IPS-11a (cell line): Measurements from ENCODE around the gene CRPPA.
A peak's percentile ranks its signal among the peaks of the same experiment; 100 is the strongest.

Experiments used
- H3K4me3 ChIP-seq: one replicate; pipeline ENCODE4 v1.5.1; 2013; ENCODE audit warnings: low read depth, low read length, control low read depth

CRPPA gene

GRCh38 chr7:16423761-16424160, 2.4 kb upstream of the CRPPA start:
- H3K4me3 ChIP-seq: no peak overlapping the region

DNA sequence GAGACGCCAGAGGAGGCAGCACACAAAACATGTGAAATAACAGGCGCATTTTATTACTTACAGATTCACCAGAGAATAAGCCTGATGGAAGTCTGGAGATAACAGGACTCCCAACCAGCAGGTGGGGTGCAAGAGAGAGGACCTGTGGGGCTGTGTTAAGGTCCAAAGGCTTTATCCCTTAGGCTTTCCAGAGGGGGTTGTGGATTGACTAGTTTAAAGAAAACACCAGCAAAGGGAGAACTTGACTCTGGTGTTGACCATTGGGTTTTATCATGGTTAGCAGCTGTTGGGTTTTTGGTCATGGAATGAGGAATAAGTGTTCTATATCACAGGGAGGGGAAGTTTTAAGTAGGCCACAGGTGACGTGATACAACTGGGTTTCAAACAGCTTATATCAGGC, 1.6 kb upstream of the CRPPA start:
- no peak overlapping the region for H3K4me3 ChIP-seq

GRCh38 chr7:16422103-16422435, 731 bp upstream of the CRPPA start:
- H3K4me3 ChIP-seq: no peak overlapping the region

DNA sequence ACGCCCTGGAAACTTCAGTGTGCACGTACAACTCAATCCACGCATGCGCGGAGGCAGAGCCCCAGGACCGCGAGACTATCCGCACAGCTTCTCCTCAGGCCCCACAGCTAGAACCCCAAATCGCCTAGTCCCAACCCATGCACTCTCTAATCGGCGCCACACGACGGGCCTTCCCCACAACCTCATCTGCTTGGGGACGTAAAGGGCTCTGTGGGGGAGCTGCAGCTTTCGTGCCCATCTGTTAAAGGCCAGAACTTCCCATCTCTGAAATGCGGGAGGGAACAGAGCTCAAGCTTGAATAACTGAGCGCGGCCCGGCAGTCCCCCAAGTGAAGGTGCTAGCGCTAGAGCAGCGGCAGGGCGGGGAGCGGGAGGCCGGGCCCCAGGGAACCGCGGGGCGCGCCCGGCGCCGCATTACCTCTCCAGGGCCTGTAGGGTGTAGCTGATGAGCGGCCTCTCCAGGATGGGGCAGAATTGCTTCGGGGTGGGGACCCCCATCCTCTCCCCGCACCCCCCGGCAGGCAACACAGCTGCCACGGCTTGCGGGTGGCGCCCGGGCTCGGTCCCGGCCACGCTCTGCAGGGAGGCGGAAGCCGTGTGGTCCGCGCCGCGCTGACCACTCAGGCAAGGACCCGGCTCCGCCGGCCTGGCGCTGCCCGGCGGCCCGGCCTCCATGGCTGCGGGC, 547 bp downstream of the CRPPA start:
- H3K4me3 ChIP-seq: peak overlapping the region; percentile 56

DNA sequence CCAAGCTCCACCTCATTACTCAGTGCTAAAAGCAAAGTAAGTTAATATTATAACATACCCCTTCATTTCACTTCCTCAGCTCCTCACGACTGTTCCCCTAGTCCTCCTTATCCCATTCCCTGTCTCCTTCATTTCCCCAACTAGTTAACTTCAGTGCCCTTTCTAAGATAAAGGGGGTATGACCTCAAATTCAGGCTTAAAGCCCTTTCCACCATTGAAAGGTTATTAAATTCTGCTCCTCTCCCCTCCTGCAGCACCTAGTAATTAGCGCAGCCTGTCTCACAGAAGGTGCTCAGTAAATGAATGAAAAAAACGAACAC, 1.0 kb downstream of the CRPPA start:
- H3K4me3 ChIP-seq: peak overlapping the region; percentile 56

GRCh38 chr7:16419859-16420258, 1.5 kb downstream of the CRPPA start:
- peak overlapping the region; percentile 56 for H3K4me3 ChIP-seq

DNA sequence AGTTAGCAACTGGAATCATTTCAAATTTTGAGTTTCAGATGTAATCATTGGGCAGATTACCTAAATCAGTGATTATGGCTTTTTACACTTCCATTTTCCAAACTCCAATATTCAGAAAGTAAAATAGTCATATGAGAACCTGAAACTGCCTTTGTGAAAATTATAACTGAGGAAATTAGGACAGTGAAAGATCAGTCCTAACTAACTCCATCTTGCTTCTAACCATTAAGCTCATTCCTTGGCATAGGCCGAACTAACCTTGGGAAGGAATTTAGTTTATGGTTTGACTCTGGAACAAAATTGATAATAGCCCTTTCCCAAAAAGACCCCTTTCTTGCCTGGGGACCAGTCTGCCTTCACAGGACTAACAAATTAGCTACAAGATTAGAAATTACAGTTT, 2.2 kb downstream of the CRPPA start:
- H3K4me3 ChIP-seq: no peak overlapping the region

- H3K4me3 ChIP-seq: no peak overlapping the region
Measured at GRCh38 chr7:16417906-16418305, 3.4 kb downstream of the CRPPA start.

- H3K4me3 ChIP-seq: no peak overlapping the region
Measured at GRCh38 chr7:16416289-16417282, 4.8 kb downstream of the CRPPA start.

DNA sequence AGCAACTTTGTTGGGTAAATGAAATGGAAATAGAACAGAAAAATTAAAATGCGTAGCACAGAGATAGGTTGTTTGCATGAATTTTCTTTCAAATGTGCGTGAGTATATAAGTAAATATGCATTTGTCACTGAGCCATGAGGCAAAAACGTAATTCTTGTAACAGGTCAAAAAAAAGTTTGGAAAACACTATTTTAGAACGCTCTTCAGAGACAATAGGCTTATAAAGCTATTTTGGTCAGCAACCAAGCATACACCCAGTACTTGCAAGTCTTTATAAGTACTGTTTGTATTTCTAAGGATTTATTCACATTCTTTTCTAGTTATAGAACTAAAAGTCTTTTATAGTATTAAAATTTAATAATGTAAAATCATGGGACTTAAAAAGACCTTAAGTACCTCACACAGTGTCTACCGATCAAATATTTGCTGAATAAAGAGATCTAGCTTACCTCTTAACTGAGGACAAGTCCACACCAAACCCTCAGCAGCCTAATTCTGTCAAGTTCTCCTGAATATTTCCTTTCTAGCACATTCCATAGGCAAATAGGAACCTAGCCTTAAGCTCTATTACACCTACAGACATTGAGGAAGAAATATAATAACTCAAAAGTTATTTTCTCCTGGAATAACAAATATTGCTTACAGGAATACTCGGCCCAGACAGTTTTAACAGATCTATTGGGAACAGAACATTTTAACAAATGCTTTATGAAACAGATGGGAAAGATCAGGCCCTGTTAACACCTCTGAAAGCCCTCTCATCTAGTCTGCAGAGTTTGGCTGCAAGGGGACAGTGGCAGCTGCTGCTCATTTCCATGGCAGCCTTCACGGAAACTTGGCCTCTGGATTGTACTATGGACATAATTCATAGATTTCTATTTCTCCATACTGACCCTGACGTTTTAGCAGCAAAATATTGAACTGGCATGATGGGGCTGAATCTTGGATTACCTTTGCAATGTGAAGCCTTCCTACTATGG, 8.8 kb downstream of the CRPPA start:
- no peak overlapping the region for H3K4me3 ChIP-seq

DNA sequence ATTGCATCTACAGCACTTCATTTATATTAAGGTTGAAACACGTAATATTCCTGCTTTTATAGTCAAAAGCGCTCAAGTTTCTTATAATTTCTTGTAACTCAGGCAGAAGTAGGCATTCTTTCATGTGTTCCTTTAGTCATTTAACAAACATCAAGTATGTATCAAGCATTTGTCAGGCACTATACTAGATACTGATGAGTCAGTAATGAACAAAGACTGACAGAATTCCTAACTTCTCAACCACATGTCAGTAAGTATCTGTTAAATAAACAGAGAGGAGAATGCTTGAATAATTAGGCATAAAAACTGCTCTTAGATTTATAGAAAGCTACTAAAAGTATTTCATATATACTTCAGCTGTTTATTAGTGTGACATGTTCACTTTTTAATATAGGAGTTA, 9.9 kb downstream of the CRPPA start:
- no peak overlapping the region for H3K4me3 ChIP-seq

DNA sequence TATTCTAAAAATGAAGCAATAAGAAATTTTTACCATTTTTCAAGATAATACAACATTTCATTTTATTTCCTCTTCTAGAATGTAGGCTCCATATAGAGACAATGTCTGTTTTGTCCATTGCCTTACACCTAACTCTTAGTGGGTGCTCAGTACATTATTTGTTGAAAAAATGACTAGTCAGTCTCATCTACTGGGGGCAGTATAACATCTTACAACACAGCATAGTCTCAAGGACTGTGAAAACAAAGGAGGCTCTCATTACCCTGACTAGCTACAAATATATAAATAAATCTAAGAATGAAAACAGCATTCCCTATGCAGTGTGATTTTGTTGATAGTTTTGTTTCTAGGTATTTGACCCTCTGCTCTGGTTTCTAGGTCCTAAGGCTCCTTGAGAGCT, 11.6 kb downstream of the CRPPA start:
- no peak overlapping the region for H3K4me3 ChIP-seq

DNA sequence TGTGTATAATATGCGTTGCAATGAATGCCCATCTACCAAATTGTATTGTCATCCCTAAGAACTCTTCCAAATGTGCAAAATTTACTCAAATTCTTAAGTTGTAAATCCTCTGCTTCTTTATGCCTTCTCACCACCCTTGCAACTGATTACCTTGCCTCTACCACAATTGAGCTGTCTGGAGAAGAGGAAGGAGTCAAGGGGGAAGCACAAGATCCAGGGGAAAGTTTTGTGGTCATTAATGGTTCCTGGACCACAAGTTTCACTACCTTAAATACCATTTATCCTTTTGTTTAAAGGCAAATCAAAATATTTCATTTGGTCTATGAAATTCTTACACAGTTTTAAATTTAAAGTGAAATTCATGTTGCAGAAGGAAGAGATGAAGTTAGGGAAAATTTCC, 16.7 kb downstream of the CRPPA start:
- no peak overlapping the region for H3K4me3 ChIP-seq

DNA sequence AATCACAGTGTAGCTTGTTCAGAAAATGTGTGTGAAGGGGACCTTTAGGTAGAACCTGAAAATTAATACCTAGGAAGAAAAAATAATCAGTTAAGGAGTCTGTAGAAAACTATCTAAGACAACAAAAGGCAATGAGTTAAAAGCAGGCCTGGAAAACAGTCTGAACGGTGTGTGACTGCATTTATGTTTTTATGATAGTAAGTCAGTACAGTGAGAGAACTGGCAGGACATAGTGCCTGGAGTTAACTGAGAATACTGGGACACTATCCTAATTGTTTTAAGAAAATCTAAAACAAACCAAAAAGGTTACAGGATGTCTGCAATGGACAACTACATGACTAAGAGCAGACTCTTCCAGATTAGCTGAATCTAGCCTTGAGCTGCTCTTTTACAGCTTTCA, 17.9 kb downstream of the CRPPA start:
- no peak overlapping the region for H3K4me3 ChIP-seq

DNA sequence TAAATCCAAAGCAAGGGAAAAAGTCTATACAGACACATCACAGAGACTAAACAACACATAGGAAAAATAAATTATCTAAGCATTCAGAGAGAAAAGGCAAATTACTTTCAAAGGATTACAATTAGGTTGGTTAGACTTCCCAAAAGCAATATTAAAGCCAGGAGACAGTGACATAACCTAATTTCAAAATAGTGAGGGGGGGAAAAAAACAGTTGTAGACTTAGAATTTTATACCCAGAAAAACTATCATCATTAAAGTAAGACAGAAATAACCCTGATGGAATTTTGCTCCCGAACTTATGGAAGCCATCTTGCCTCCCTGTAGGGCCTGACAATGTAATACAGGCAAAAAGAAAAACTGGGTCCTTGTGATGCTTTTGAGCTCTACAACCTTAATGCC, 18.4 kb downstream of the CRPPA start:
- no peak overlapping the region for H3K4me3 ChIP-seq

DNA sequence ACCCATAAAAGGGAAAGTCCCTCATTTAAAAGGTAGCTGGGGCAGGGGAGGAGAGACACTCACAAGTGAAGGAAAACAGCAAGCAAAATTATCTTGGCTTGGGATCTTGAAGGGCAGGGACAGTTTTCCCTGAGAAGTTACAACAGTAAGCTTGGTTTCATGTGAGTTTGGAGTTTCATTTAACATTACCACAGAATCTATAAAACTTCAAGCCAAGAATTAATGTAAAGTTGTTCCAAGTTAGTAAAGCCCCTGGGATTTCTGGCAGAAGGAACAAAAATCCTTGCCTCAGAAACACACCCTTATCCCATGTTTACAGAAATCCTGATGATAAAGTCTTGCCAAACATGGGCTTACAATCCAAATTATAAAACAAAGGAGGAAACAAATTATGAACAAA, 19.2 kb downstream of the CRPPA start:
- H3K4me3 ChIP-seq: no peak overlapping the region

GRCh38 chr7:16400893-16401275, 20.5 kb downstream of the CRPPA start:
- no peak overlapping the region for H3K4me3 ChIP-seq

GRCh38 chr7:16399916-16400892, 21.1 kb downstream of the CRPPA start:
- H3K4me3 ChIP-seq: no peak overlapping the region

DNA sequence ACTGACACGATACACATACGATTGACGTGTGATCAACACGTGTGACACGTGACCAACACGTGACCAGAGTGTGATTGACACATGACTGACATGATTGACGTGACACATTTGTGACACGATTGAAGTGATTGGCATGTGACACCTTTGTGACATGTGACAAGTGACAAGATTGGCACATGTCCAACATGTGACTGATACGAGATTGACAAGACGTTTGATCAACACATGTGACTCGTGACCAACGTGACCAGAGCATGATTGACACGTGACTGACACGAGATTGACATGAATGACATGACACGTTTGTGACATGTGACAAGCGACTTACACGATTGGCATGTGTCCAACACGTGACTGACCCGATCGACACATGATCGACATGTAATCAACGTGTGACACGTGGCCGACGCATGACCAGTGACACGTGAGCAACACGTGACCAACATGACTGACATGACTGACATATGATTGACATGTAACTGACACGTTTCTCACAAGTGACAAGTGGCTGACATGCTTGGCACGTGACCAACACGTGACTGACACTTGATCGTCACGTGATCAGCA, 22.0 kb downstream of the CRPPA start:
- no peak overlapping the region for H3K4me3 ChIP-seq
